RWPE1 (cell line): ENCODE results near the gene BMP8A.
"Not testable (repeated sequence)": the region's sequence is repeated elsewhere in the genome, so short reads cannot be mapped to it uniquely, and the experiment has no call there.

Source experiments
- CTCF ChIA-PET: fragments of 350-600 bp; sonication (Branson Sonifier 250); formaldehyde crosslinking; extraction: SDS; loops from one replicate; lab custom pipeline; 2021; lab: Yijun Ruan, JAX
- POLR2A ChIA-PET: fragments of 400-600 bp; formaldehyde crosslinking; extraction: SDS; loops from one replicate; lab custom pipeline; 2020; ENCODE audit warnings: antibody characterized with exemption; ENCODE audit not compliant: low non-redundant PET; lab: Yijun Ruan, JAX
- DNase-seq: peaks from one replicate; pipeline ENCODE4 v3.0.0; 2012; ENCODE audit warnings: low spot score
- H3K27ac ChIP-seq: fragments of 450-650 bp; 2 replicates; pipeline ENCODE4 v1.5.1; 2017
- CTCF ChIP-seq: fragments of 450-650 bp; conservative IDR thresholded peaks from 2 replicates; pipeline ENCODE4 v1.5.1; 2017; ENCODE audit warnings: low read depth, mild to moderate bottlenecking

BMP8A gene

GRCh38 chr1:39499668-39500067 is 8.2 kb downstream of the BMP8A start:
- no peak for TF ChIP-seq CTCF
- H3K27ac ChIP-seq: no peak overlapping the region
- DNase-seq: no peak
- CTCF ChIA-PET: no interaction called here
- POLR2A ChIA-PET: no interaction called here

DNA sequence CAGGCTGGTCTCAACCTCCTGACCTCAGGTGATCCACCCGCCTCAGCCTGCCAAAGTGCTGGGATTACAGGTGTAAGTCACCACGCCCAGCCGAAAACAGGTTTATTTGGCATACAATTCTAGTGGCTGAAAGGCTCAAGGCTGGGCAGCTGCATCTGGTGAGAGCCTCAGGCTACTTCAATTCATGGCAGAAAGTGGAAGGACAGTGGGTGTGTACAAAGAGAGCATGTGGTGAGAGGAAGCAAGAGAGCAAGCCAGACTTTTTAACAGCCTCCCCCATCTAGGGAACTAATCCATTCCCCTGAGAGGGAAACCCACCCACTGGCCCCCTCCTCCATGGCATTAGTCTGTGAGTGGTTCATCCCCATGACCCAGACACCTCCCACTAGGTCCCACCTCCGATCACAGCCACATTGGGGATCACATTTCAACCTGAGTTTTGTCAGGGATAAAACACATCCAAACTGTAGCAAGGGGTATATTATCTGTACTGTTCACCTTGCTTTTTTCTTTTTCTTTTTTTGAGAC is 9.5 kb downstream of the BMP8A start:
- DNase-seq: no peak
- POLR2A ChIA-PET: no interaction called here
- TF ChIP-seq CTCF: no peak
- H3K27ac ChIP-seq: no peak overlapping the region
- CTCF ChIA-PET: no interaction called here

- 0 out of 2 replicates have a peak overlapping the region, but pooled peaks have one; percentile 10 for H3K27ac ChIP-seq
- ChIA-PET POLR2A (no interaction called here), CTCF (no interaction called here)
- TF ChIP-seq CTCF: no peak
- DNase-seq: no peak
Observed at GRCh38 chr1:39501666-39502065, 10.2 kb downstream of the BMP8A start.

- POLR2A ChIA-PET, DNase-seq, H3K27ac ChIP-seq, CTCF ChIA-PET: not testable (repeated sequence)
Observed at GRCh38 chr1:39504436-39504835, 13.0 kb downstream of the BMP8A start.

- no peak for DNase-seq
- POLR2A ChIA-PET: no interaction called here
- CTCF ChIA-PET: no interaction called here
- TF ChIP-seq CTCF: no peak
- H3K27ac ChIP-seq: no peak overlapping the region
Observed at GRCh38 chr1:39505289-39505688, 13.9 kb downstream of the BMP8A start.

GRCh38 chr1:39507230-39507928 is 15.9 kb downstream of the BMP8A start:
- CTCF ChIA-PET: interaction anchor here (0.6 to 0.7 kb wide), 2 partner anchors 231 to 355 kb away, joined by 3 to 4 read pairs; no protein-coding TSS in a partner anchor
- H3K27ac ChIP-seq: no peak overlapping the region
- no peak for TF ChIP-seq CTCF
- no peak for DNase-seq
- POLR2A ChIA-PET: no interaction called here

GRCh38 chr1:39508266-39508665 is 16.8 kb downstream of the BMP8A start:
- no peak overlapping the region for H3K27ac ChIP-seq
- DNase-seq: no peak
- CTCF ChIA-PET: interaction anchor here (0.6 to 0.7 kb wide), 4 partner anchors 31 to 510 kb away, joined by 3 to 4 read pairs (median 3); no protein-coding TSS in a partner anchor
- POLR2A ChIA-PET: no interaction called here
- no peak for TF ChIP-seq CTCF
